OCI-M2 (cell line): ENCODE results near the gene SYP.
"Not testable (repeated sequence)": the region's sequence is repeated elsewhere in the genome, so short reads cannot be mapped to it uniquely, and the experiment has no call there.

Experiments used
- DNase-seq: peaks from one replicate; lab custom pipeline; 2025; ENCODE audit not compliant: unreplicated experiment; lab: John Stamatoyannopoulos, UW

The SYP gene

DNA sequence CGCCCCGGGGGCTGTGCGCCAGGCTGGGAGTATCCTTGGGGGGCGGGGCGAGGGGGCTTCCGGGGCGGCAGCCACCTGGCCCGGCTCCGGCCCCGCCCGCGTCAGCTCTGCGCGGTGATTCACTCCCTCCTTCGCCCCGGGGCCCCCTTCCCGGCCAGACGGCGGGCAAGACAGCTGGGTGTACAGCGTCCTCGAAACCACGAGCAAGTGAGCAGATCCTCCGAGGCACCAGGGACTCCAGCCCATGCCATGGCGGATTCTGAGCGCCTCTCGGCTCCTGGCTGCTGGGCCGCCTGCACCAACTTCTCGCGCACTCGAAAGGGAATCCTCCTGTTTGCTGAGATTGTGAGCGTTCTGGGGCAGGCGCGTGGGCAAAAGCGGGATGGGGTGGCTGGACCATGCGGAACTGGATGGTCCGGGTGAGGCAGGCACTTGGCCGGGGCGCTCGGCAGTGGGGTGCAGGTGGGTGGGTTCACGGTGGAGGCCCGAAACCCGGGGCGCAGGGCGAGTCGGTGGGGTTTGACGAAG is 28.2 kb downstream of the SYP start, which contains the start of gene PLP2:
TSS of gene PLP2 (plus strand) at position 147 of the 528 bp plus-strand sequence. CDS start at position 250, 103 bp downstream.
- no peak for DNase-seq

- DNase-seq: no peak
Measured at GRCh38 chrX:49167740-49168108, 32.3 kb downstream of the SYP start.

GRCh38 chrX:49166914-49167739 is 32.9 kb downstream of the SYP start:
- DNase-seq: no peak

GRCh38 chrX:49165901-49166881 is 33.8 kb downstream of the SYP start:
- DNase-seq: no peak

DNA sequence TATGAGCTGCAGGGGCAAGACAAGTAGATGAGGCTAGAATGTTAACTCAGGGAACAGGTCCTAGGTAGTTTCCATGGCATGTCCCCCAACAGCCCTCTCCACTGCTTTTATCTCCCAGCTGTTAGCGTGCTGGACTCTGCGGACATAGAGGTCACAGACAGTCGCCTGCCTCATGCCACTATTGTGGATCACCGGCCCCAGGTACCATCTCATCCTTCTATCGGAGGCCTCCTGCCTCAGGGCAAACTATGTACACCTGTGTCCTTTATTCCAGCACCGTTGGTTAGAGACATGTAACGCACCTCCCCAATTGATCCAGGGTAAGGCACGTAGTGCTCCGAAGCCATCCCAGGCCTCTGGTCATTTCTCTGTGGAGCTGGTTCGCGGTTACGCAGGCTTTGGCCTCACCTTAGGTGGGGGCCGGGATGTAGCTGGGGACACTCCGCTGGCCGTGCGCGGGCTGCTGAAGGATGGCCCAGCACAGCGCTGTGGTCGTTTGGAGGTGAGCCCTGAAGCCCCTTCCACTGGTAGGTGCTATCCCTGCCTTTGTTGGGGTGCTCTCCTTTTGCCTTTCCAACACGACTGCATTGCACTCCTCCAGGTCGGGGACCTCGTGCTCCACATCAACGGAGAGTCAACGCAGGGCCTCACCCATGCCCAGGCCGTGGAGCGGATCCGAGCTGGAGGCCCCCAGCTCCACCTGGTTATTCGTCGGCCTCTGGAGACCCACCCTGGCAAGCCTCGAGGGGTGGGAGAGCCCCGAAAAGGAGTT is 35.2 kb downstream of the SYP start:
- DNase-seq: no peak

- peak; percentile 50 for DNase-seq
Measured at GRCh38 chrX:49163555-49164419, 36.2 kb downstream of the SYP start.

DNA sequence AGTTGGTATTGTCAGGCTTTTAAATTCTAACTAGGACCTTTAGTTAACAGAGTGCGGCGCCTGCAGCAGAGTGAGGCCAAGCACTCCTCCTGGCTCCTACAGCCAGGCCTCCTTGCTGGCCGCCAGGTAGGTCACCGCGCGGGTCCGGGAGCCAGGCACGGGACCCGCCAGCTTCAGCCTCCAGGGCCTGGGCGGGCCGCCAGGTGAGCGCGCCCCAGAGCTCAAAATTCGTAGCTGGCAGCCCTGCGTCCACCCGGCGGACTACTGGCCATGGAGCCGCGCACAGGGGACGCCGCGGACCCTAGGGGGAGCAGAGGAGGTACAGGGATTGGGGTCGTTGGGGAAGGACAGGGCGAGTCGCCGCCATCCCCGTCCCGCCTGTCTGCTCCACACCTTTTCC is 37.4 kb downstream of the SYP start, which contains the start of gene MAGIX:
TSS of gene MAGIX (plus strand) at position 139 of the 400 bp plus-strand sequence. CDS start at position 271, 132 bp downstream.
- DNase-seq: no peak

DNA sequence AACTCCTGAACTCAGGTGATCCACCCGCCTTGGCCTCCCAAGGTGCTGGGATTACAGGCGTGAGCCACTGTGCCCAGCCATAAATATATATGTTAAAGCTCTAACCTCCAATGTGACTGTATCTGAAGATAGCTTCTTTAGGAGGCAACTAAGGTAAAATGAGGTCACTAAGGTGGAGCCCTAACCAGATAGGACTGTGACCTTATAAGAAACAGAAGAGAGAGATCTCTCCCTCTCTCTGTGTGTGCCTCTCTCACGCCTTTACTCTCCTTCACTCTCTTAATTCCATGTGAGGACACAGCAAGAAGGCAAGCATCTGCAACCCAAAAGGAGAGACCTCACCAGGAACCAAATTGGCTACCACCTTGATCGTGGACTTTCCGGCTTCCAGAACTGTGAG is 38.4 kb downstream of the SYP start:
- DNase-seq: no peak

- DNase-seq: no peak
Measured at GRCh38 chrX:49160908-49161307, 39.1 kb downstream of the SYP start.

- no peak for DNase-seq
Measured at GRCh38 chrX:49157194-49157593, 42.8 kb downstream of the SYP start.

- no peak for DNase-seq
Measured at GRCh38 chrX:49155900-49156837, 43.8 kb downstream of the SYP start.

GRCh38 chrX:49155243-49155899 is 44.6 kb downstream of the SYP start:
- DNase-seq: peak; percentile 39

DNA sequence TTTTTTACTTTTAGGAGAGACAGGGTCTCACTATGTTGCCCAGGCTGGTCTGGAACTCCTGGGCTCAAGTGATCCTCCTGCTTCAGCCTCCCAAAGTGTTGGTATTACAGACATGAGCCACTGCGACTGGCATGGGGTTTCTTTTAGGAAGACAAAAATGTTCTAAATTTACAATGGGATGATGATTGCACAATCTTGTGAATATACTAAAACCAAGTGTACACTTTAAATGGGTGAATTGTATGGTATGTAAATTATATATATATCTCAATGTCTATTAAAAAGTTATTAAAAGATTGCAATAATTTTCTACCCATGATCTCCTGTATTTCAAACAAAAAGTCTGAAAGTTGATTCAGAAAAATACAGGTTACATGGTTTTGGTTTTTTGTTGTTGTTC is 46.5 kb downstream of the SYP start:
- no peak for DNase-seq

DNA sequence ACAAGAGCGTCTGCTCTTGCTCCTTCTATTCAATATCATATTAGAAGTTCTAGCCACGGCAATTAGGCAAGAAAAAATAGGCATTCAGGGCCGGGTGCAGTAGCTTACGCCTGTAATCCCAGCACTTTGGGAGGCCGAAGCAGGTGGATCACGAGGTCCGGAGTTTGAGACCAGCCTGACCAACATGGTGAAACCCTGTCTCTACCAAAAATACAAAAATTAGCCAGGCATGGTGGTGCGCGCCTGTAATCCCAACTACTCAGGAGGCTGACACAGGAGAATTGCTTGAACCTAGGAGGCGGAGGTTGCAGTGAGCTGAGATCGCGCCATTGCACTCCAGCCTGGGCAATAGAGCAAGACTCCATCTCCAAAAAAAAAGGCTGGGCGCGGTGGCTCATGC is 50.7 kb downstream of the SYP start:
- not testable (repeated sequence) for DNase-seq

DNA sequence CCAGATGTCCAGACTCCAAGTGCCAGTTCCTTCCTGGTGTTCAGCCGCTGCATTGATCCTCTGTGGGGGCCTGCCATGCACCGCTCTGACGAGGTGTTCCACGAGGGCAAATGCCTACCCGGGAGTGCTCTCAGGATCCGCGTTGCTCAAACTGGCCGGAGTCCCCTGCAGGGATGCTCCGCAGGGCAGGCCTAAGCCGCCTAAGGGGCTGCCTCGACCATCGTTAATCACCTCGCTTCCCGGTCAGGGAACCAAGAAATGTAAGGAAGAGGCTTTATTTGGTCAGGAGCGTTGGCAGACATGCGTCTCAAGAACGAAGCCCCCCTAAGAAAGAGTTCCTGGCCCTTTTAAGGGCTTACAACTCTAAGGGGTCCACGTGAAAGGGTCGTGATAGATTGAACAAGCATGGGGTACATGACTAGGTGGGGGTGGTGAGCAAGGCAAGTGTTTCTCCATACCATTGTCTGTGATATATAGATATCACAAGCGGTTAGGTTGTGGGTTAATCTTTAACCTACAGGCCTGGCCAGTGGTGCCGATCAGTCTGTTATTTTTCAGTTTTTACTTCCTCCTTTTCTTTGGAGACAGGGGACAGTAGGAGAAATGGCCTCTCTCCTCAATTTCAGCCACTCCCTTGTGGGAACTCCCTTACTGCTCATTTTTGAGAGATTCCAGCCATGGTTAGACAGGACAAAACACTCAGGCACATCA is 51.4 kb downstream of the SYP start:
- DNase-seq: peak; percentile 28

GRCh38 chrX:49147936-49148335 is 52.1 kb downstream of the SYP start:
- no peak for DNase-seq

GRCh38 chrX:49147282-49147681 is 52.7 kb downstream of the SYP start:
- DNase-seq: no peak
